Measurements from ENCODE around the gene PCDH1. TPM values are rescaled to one million over a fixed set of nuclear protein-coding genes. Genes with fewer than 3 reads are reported as not detected.

PCDH1 gene
- total RNA-seq, 1 donor from 2014 or later = 10.6 TPM

GRCh38 chr5:141809380-141810096 lies 68.7 kb downstream of the PCDH1 start:
- DNase-seq (ENCODE audit: low read depth) = no peak

- no peak for DNase-seq (ENCODE audit: low read depth)
Measured at GRCh38 chr5:141808857-141809256, 69.4 kb downstream of the PCDH1 start.

GRCh38 chr5:141807732-141808131 lies 70.5 kb downstream of the PCDH1 start:
- DNase-seq (ENCODE audit: low read depth) = no peak

GRCh38 chr5:141807329-141807728 lies 70.9 kb downstream of the PCDH1 start:
- no peak for DNase-seq (ENCODE audit: low read depth)

- no peak for DNase-seq (ENCODE audit: low read depth)
Measured at GRCh38 chr5:141806626-141807025, 71.6 kb downstream of the PCDH1 start.

GRCh38 chr5:141805874-141806595 lies 72.2 kb downstream of the PCDH1 start:
- DNase-seq (ENCODE audit: low read depth) = no peak

- DNase-seq (ENCODE audit: low read depth) = no peak
Measured at GRCh38 chr5:141804475-141804874, 73.7 kb downstream of the PCDH1 start.

Other genes starting within 250 kb of the PCDH1 start
- gene HDAC3, start 241.6 kb downstream of the PCDH1 start, total RNA-seq = 50.2 and 62.0 TPM in 2 replicates
- 5.4 and 6.9 TPM in 2 replicates for gene RELL2, start 241.4 kb downstream of the PCDH1 start, total RNA-seq
- gene FCHSD1, start 227.0 kb downstream of the PCDH1 start, total RNA-seq = 28.9 and 34.2 TPM in 2 replicates
- gene ARAP3, start 196.2 kb downstream of the PCDH1 start, total RNA-seq = 0.69 and 3.6 TPM in 2 replicates
- 32.8 and 52.9 TPM in 2 replicates for gene DELE1, start 45.5 kb upstream of the PCDH1 start, total RNA-seq
- 0.35 and 0.45 TPM in 2 replicates for gene PCDH12, start 79.8 kb upstream of the PCDH1 start, total RNA-seq
- 86.3 and 113 TPM in 2 replicates for gene RNF14, start 90.7 kb upstream of the PCDH1 start, total RNA-seq
- 58.4 and 82.3 TPM in 2 replicates for gene GNPDA1, start 134.6 kb upstream of the PCDH1 start, total RNA-seq
- 63.2 and 126 TPM in 2 replicates for gene NDFIP1, start 230.4 kb upstream of the PCDH1 start, total RNA-seq